DOHH2 (cell line): ENCODE measurements around the gene VGLL4.
"Not testable (repeated sequence)": the region's sequence is repeated elsewhere in the genome, so short reads cannot be mapped to it uniquely, and the experiment has no call there.

Experiments
- H3F3A ChIP-seq: fragments of 200-600 bp; sonication (generic), shearing (Covaris generic); 2 replicates; pipeline ENCODE4 v1.6.0; 2016; ENCODE audit warnings: antibody characterized with exemption, mild to moderate bottlenecking; ENCODE audit not compliant: control insufficient read depth, insufficient read depth
- H3K27ac ChIP-seq: fragments of 200-600 bp; sonication (generic); 2 replicates; pipeline ENCODE4 v1.5.1; 2014; ENCODE audit warnings: low read depth, mild to moderate bottlenecking, low read length, moderate library complexity
- H3K27me3 ChIP-seq: fragments of 200-600 bp; sonication (generic); 2 replicates; pipeline ENCODE4 v1.6.1; 2014; ENCODE audit warnings: mild to moderate bottlenecking, low read length, mixed read lengths; ENCODE audit not compliant: control insufficient read depth
- H3K36me3 ChIP-seq: fragments of 200-600 bp; sonication (generic); 2 replicates; pipeline ENCODE4 v1.6.1; 2014; ENCODE audit warnings: mild to moderate bottlenecking, low read length, moderate library complexity, mixed read lengths; ENCODE audit not compliant: control insufficient read depth
- H3K4me1 ChIP-seq: fragments of 200-600 bp; sonication (generic); 2 replicates; pipeline ENCODE4 v1.6.1; 2014; ENCODE audit warnings: mild to moderate bottlenecking, low read length, mixed read lengths; ENCODE audit not compliant: control insufficient read depth
- H3K4me2 ChIP-seq: fragments of 200-600 bp; sonication (generic); 2 replicates; pipeline ENCODE4 v1.6.0; 2014; ENCODE audit warnings: mild to moderate bottlenecking, low read length, moderate library complexity
- H3K4me3 ChIP-seq: fragments of 200-600 bp; sonication (generic); 2 replicates; pipeline ENCODE4 v1.5.1; 2014; ENCODE audit warnings: mild to moderate bottlenecking, low read length, mixed read lengths
- H3K79me2 ChIP-seq: fragments of 200-600 bp; sonication (generic); 2 replicates; pipeline ENCODE4 v1.6.1; 2014; ENCODE audit warnings: mild to moderate bottlenecking, low read length, mixed read lengths; ENCODE audit not compliant: control insufficient read depth
- H3K9me2 ChIP-seq: fragments of 200-600 bp; sonication (generic); replicated peaks from 2 replicates; pipeline ENCODE4 v1.6.1; 2014; ENCODE audit warnings: mild to moderate bottlenecking, low read length, mixed read lengths; ENCODE audit not compliant: control insufficient read depth
- H3K9me3 ChIP-seq: fragments of 200-600 bp; sonication (generic); 2 replicates; pipeline ENCODE4 v1.6.1; 2014; ENCODE audit warnings: antibody characterized with exemption, low read length, mixed read lengths; ENCODE audit not compliant: control insufficient read depth, insufficient read depth
- H4K20me1 ChIP-seq: fragments of 200-600 bp; sonication (generic); 2 replicates; pipeline ENCODE4 v1.6.0; 2014; ENCODE audit warnings: low read depth, mild to moderate bottlenecking, antibody characterized with exemption, low read length, moderate library complexity; ENCODE audit not compliant: control insufficient read depth, insufficient read depth
- EZH2phosphoT487 ChIP-seq: fragments of 200-600 bp; sonication (generic); IDR thresholded peaks from 2 replicates; pipeline ENCODE4 v1.6.1; 2017; ENCODE audit warnings: borderline replicate concordance, mild to moderate bottlenecking, antibody characterized with exemption, low read length, moderate library complexity, mixed read lengths
- TF ChIP-seq, protein P1 (sequence below): fragments of 200-600 bp; sonication (generic); IDR thresholded peaks from one replicate; pipeline ENCODE4 v1.5.1; 2014; ENCODE audit warnings: antibody characterized with exemption, mild to moderate bottlenecking, low read depth, low read length; ENCODE audit not compliant: poor library complexity, severe bottlenecking

Gene VGLL4

GRCh38 chr3:11511606-11512005, 132.1 kb downstream of the VGLL4 start:
- not testable (repeated sequence) for H3K9me3 ChIP-seq, H3K27me3 ChIP-seq, H3K4me2 ChIP-seq, H4K20me1 ChIP-seq, H3K79me2 ChIP-seq, H3K36me3 ChIP-seq, H3F3A ChIP-seq, H3K4me3 ChIP-seq, H3K27ac ChIP-seq, H3K9me2 ChIP-seq
- peaks cover 12% of the 10 kb centered on the region for H3K4me1 ChIP-seq

- Histone ChIP-seq H3K79me2 (no peaks in the 10 kb centered on the region), H3K4me1 (peaks cover 12% of the 10 kb centered on the region)
- TF ChIP-seq, protein P1, sequence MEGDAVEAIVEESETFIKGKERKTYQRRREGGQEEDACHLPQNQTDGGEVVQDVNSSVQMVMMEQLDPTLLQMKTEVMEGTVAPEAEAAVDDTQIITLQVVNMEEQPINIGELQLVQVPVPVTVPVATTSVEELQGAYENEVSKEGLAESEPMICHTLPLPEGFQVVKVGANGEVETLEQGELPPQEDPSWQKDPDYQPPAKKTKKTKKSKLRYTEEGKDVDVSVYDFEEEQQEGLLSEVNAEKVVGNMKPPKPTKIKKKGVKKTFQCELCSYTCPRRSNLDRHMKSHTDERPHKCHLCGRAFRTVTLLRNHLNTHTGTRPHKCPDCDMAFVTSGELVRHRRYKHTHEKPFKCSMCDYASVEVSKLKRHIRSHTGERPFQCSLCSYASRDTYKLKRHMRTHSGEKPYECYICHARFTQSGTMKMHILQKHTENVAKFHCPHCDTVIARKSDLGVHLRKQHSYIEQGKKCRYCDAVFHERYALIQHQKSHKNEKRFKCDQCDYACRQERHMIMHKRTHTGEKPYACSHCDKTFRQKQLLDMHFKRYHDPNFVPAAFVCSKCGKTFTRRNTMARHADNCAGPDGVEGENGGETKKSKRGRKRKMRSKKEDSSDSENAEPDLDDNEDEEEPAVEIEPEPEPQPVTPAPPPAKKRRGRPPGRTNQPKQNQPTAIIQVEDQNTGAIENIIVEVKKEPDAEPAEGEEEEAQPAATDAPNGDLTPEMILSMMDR, result no peak
- no peak for TF ChIP-seq EZH2phosphoT487
Observed at GRCh38 chr3:11510356-11510755, 133.4 kb downstream of the VGLL4 start.

DNA sequence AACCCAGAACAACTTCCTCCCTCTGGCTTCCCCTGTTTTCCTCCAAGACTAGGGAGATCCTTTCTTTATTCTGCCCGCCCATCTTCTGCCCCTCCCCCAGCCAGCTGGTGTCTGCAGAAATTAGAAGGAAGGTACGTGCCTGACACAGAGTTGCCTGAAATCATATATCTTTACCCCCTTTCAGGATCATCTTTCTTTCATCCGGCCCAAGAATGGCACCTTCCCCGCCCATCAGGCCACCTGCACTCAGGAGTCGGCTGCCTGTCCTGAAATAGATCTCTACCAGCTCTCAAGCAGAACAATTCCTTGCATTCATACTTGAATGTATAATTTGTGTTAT, 133.7 kb downstream of the VGLL4 start:
- H3K4me3 ChIP-seq, result no peak overlapping the region

More at GRCh38 chr3:11510356-11510755, 133.4 kb downstream of the VGLL4 start:
- peaks cover 3% of the 10 kb centered on the region; the same call in 1 of the 2 replicates for H3K9me3 ChIP-seq
- H3K9me2 ChIP-seq, result no peaks in the 10 kb centered on the region
- H3K27me3 ChIP-seq, result no peaks in the 10 kb centered on the region
- no peaks in the 10 kb centered on the region for H3F3A ChIP-seq
- H3K4me3 ChIP-seq, result no peak overlapping the region
- no peaks in the 10 kb centered on the region for H4K20me1 ChIP-seq
- H3K4me2 ChIP-seq, result no peak overlapping the region; the same call in 1 of the 2 replicates
- H3K36me3 ChIP-seq, result no peaks in the 10 kb centered on the region
- H3K27ac ChIP-seq, result no peak overlapping the region

GRCh38 chr3:11509173-11510000, 134.3 kb downstream of the VGLL4 start:
- H3K4me2 ChIP-seq, result no peak overlapping the region
- H3K36me3 ChIP-seq, result no peaks in the 10 kb centered on the region
- peaks cover 3% of the 10 kb centered on the region; the same call in 1 of the 2 replicates for H3K9me3 ChIP-seq
- no peaks in the 10 kb centered on the region for H3F3A ChIP-seq
- peaks cover 12% of the 10 kb centered on the region for H3K4me1 ChIP-seq
- H3K27ac ChIP-seq, result no peak overlapping the region
- no peak for TF ChIP-seq EZH2phosphoT487
- TF ChIP-seq, protein P1, result no peak
- H4K20me1 ChIP-seq, result no peaks in the 10 kb centered on the region
- no peaks in the 10 kb centered on the region for H3K9me2 ChIP-seq
- no peaks in the 10 kb centered on the region for H3K27me3 ChIP-seq
- H3K79me2 ChIP-seq, result no peaks in the 10 kb centered on the region
- no peak overlapping the region for H3K4me3 ChIP-seq

More for the DNA sequence above, 133.7 kb downstream of the VGLL4 start:
- H3K27ac ChIP-seq, result no peak overlapping the region
- no peak overlapping the region; the same call in 1 of the 2 replicates for H3K4me2 ChIP-seq
- TF ChIP-seq, protein P1, result no peak
- TF ChIP-seq EZH2phosphoT487, result no peak
- no peaks in the 10 kb centered on the region for H3K79me2 ChIP-seq
- no peaks in the 10 kb centered on the region for H4K20me1 ChIP-seq
- no peaks in the 10 kb centered on the region for H3K36me3 ChIP-seq
- H3K9me2 ChIP-seq, result no peaks in the 10 kb centered on the region
- H3F3A ChIP-seq, result no peaks in the 10 kb centered on the region
- peaks cover 12% of the 10 kb centered on the region for H3K4me1 ChIP-seq
- no peaks in the 10 kb centered on the region for H3K27me3 ChIP-seq
- H3K9me3 ChIP-seq, result peaks cover 3% of the 10 kb centered on the region; the same call in 1 of the 2 replicates
